NOMO-1 treated with DMSO at 0.1 percent for 48 hours (cell line): ENCODE measurements around the gene RORC.
"Not testable (repeated sequence)": the region's sequence is repeated elsewhere in the genome, so short reads cannot be mapped to it uniquely, and the experiment has no call there.

Experiments used
- DNase-seq: peaks from one replicate; lab custom pipeline; 2025; ENCODE audit not compliant: unreplicated experiment; lab: John Stamatoyannopoulos, UW

The RORC gene

DNA sequence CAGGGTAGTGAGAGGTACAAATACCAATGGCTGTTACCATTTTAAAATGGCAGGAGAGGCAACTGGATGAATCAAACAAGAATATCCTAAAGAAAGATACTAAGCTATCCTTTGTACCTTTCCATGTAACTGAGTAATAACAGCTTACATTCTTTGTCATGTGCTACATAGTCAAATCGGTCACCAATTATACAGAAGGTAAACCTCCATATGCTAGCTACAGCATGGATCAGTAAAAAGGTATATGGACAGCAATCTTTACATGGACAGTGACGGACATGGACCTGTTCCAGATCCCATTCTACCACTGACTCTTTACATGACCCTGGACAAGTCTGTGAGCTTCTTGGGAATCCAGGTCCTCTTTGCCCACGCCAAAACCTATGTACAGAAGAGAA lies 54.9 kb downstream of the RORC start:
- DNase-seq = no peak

DNA sequence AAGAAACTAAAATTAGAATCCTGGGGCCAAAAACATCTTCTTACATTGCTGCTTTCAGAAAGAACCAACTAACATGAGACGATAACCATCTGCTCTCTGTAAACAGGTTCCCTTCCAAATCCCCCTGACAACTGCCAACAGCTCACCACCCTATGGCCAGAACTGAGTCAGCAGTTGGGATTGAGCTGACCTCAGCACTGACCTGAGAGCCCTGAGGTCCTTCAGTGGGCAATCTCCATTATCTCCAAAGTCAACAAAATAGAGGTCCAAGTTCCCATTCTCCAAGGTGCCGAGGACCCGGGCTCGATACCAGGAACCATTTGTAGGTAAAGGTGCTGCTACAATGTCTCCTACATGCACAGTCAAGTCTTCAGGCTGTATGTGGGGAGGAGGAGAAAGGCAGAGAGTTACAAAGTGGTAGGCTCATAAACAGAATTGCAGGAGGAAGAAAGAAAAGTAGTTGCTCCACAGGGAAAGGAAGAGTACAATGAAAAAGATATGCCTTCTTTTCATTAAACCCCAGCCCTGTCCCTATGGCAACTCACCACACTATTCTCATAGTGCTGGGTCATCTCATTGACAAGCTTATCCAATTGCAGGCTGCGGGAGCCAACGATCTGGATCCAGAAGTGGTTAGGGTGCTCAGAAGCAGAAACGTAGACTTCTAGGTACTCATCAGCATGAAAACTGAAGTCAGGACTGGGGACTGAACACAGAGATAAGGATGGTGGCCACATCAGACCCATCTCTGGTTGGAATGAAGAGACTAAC lies 55.5 kb downstream of the RORC start:
- no peak for DNase-seq

DNA sequence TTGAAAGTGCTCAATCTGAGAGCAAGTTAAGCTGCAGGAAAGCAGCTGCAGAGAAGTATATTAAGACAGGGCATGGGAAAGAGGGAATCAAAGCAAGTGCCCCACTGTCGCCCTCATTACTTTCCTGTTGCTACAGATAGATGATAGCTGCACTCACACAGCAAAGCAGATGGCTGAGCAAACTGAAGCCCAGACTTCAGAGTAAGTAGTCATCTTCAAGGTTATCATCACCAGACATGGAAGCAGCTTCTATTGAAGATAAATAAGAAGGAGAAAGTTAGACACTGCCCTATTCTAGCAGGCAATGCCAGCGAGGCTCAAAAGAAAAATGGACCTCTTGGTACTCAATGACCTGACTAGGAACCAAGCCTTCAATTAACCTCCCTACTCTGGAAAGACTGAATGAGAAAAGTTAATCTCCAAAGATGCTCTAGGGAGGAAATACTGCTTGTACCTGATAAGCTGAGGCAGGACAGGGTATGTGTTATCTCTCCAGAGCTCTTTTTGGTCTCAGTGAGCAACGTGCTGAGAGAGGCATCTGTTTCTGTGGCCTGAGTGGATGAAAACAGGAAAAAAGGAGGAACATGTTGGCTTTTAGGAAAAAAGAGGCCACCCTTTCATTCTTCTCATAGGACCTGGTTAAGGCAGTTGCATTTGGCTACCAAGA lies 57.2 kb downstream of the RORC start:
- no peak for DNase-seq

DNA sequence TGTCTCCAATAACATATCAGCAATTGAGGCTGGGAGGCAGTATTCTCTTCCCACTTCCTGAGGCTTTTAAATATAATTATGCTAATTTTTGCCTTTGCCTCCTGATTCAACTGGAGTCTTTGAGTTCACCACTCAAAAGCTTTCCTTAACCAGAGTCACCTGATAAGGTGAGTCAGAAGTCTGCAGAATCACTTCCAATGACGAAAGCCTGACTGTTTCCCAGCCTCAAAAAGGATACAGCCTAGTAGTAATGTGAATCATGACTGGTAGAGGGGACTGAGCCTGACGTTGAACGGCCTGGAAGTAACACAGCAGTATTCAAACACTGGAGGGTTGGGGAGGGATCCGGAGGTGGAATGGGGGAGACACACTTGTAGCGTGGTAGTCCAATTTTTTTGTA lies 57.9 kb downstream of the RORC start:
- no peak for DNase-seq

DNA sequence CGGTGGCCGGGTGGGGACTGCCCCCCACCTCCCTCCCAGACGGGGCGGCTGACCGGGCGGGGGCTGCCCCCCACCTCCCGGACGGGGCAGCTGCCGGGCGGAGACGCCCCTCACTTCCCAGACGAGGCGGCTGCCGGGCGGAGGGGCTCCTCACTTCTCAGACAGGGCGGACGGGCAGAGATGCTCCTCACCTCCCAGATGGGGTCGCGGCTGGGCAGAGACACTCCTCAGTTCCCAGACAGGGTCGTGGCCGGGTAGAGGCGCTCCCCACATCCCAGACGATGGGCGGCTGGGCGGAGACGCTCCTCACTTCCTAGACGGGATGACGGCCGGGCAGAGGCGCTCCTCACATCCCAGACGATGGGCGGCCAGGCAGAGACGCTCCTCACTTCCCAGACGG lies 62.3 kb downstream of the RORC start:
- DNase-seq = not testable (repeated sequence)

DNA sequence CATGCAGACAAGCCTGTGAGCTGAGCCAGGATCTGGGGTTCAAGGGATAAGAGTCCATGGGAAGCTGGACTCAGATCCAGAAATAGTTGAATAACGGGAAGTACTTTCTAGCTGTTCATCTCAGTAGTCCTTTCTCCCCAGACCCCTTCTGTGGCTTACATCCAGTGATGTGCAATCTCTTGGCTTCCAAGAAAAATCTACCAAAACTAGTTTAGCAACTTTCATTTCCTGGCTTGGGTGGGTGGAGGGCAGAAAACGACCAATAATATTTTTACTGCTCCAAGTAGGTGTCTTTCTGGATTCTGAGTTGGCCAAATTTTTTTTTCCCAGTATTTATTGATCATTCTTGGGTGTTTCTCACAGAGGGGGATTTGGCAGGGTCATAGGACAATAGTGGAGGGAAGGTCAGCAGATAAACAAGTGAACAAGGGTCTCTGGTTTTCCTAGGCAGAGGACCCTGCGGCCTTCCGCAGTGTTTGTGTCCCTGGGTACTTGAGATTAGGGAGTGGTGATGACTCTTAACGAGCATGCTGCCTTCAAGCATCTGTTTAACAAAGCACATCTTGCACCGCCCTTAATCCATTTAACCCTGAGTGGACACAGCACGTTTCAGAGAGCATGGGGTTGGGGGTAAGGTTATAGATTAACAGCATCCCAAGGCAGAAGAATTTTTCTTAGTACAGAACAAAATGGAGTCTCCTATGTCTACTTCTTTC lies 63.1 kb downstream of the RORC start:
- not testable (repeated sequence) for DNase-seq

DNA sequence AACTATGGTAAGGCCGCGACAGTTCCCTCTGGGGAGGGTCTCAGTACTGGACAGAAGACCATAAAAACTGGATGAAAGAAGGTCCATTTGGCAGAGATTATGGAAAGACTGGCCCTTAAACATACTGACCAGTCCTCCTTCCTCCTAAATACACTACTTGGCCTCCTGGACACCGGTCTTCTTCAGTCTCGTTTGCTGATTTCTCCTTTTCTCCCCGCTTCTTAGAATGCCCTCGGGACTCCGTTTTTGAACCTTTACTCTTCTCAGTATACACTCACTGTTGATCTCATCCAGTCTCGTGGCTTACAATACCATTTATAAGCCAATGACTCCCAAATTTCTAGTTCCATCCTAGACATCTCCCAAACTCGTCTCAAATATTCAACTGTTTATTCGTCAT lies 67.6 kb downstream of the RORC start:
- no peak for DNase-seq

DNA sequence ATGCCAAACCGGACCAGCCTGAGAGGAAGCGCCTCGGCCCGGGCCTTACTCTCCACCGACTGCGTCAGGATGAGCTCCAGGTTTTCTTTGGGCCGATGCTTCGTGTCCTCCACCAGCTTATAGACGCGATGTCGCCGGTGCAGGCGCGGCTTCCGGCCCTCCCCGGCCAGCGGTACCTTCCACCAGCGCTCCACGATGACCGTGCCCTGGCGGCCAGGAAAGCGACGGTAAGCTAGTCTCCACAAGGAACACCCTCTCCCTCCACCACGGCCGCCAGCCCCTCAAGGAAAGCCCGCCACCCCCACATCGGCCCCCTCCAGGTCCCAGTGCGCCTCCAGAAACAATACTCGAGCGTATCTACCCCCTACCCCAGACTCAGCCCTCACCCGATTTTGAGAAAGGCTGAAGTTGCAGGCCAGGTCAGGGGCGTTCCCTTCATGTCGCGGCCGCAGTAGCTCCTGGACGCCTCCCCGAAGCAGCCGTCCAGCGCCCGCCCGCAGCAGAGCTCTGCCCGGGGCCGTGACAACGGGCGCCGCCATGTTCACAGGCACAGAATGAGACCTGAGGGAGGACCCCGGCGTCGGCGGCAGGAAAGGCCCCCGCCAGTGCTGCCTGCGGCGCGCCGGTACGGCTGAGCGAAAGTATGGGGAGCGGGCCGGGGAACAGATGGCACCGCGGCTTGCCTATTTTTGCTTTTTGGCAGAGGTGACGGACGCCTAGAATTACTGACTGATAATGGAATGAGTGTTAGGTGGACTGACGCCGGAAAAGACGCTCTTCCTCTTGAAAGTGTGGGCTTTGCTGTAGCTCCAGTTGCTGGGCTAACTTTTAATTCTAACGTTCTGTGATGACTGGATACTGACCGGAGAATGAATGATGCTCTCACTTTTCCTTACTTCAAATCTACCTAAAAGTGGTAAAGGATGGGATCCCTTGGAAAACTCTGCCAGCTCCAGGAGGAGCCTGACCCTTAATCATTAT lies 68.4 kb downstream of the RORC start, which contains the start of gene MRPL9:
TSS of gene MRPL9 (minus strand) at position 556 of the 981 bp plus-strand sequence. CDS start at position 539, 17 bp downstream.
- DNase-seq = peak; percentile 78

DNA sequence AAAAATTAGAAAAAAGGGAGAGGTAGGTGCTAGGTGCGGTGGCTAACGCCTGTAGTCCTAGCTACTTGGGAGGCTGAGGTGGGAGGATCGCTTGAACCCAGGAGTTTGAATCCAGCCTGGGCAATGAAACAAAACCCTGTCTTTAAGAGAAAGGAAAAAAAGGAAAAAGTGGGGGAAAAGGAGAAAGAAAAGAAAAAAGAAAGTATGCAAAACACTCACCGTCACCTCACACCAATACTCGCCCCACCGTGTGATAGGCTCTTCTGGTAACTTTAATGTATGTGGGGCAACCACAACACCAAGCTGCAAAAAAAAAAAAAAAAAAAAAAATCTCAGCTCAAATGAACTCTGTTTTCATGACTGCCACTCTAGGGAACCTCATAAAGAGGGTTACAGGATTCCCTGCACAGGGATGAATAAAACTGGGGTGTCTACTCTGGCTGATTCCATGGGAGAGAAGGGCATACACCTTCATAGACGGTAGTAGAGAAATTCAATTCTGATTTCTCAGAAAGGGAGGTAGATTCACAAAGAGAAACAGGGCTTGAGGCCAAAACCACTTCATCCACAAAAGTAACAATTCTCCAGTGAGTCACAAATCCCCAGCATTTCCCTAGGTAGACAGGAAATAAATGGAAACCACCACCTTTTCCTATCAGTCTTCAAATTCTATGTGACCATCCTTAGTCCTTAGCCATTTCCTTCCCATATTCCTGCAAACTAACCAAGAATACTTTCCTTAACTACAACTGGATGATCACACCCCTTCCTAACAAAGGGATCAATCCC lies 70.8 kb downstream of the RORC start:
- no peak for DNase-seq

DNA sequence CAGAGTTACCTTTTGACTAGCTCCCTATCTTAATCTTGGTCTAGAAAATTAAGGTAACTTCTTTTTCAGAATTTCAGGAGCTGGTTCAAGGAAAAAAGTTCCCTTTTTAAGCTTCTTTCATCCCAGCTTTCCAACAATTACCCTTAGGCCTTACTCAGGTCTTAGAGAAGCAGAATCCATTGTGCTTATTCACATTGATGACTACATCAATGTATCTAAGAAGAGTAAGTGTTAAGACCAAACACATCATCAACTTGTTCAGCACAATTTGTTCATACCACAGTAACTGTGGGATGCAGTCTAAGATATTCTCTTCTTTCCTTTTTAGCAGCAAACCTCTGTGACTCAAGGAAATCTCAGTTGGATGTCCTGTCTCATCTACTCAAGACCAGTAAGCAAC lies 72.4 kb downstream of the RORC start:
- DNase-seq = no peak

DNA sequence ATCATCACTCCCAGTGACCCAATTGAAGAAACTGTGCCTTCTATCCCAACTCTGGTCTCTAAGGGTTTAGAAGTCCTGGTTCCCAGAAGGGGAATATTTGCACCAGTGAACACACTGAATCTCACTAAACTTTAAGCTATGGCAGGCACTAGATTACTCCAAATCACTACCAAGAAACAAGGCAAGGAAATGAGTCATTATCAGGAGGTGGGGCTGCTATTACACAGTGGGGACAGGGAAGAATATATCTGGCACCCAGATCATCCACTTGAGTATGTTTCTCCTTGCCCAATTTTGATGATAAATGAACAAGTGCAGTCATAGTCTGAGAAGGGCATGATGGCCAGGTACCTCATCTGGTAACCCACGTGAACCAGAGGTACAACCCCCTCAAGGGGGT lies 75.3 kb downstream of the RORC start:
- no peak for DNase-seq
